Mesothelial cell of epicardium (in vitro differentiated cells): ENCODE measurements around the gene ANAPC16. TPM values are rescaled to one million over a fixed set of nuclear protein-coding genes. Genes with fewer than 3 reads are reported as not detected.

Source experiments
- DNase-seq, 2 experiments: peaks; one replicate each; pipeline ENCODE4 v3.0.0; 2021; ENCODE audit warnings: low spot score in 2 of 2; ENCODE audit not compliant: unreplicated experiment in 2 of 2
- H3K27ac Mint-ChIP-seq: 2 replicates; pipeline ENCODE4 v1.8.0; 2021; ENCODE audit warnings: mixed read lengths
- H3K27me3 Mint-ChIP-seq: 2 replicates; pipeline ENCODE4 v1.8.0; 2021; ENCODE audit warnings: low read depth, mixed read lengths
- H3K36me3 Mint-ChIP-seq: 2 replicates; pipeline ENCODE4 v1.8.0; 2021; ENCODE audit warnings: mixed read lengths
- H3K4me1 Mint-ChIP-seq: 2 replicates; pipeline ENCODE4 v1.8.0; 2021; ENCODE audit warnings: mixed read lengths
- H3K4me3 Mint-ChIP-seq: 2 replicates; pipeline ENCODE4 v1.8.0; 2021; ENCODE audit warnings: mild to moderate bottlenecking, moderate library complexity, mixed read lengths
- H3K9me3 Mint-ChIP-seq: 2 replicates; pipeline ENCODE4 v1.8.0; 2021; ENCODE audit warnings: mixed read lengths
- CTCF ChIP-seq: fragments of 200-600 bp; sonication (generic); IDR thresholded peaks from one replicate; pipeline ENCODE4 v1.5.0; 2021; ENCODE audit warnings: antibody characterized with exemption; ENCODE audit not compliant: unreplicated experiment
- total RNA-seq: library from RNA; stranded (reverse); gene quantifications from 3 replicates; pipeline ENCODE4 v1.2.1, GENCODE V29; 2021

ANAPC16 gene
- total RNA-seq, 1 donor from 2014 or later: 80.5 TPM

- Mint-ChIP-seq H3K4me1 (peaks cover 18% of the 10 kb centered on the region), H3K4me3 (no peak overlapping the region), H3K36me3 (peaks cover 24% of the 10 kb centered on the region), H3K27ac (peak overlapping the region; percentile 36), H3K27me3 (no peaks in the 10 kb centered on the region), H3K9me3 (no peaks in the 10 kb centered on the region)
- TF ChIP-seq CTCF: no peak
- DNase-seq: no peak
Measured at GRCh38 chr10:72177454-72177853, 38.4 kb upstream of the ANAPC16 start.

GRCh38 chr10:72184156-72184555, 31.7 kb upstream of the ANAPC16 start:
- peaks cover 6% of the 10 kb centered on the region for H3K4me1 Mint-ChIP-seq
- H3K4me3 Mint-ChIP-seq: no peak overlapping the region
- TF ChIP-seq CTCF: no peak
- H3K27ac Mint-ChIP-seq: no peak overlapping the region
- no peaks in the 10 kb centered on the region for H3K27me3 Mint-ChIP-seq
- H3K9me3 Mint-ChIP-seq: peaks cover 15% of the 10 kb centered on the region
- peaks cover 38% of the 10 kb centered on the region for H3K36me3 Mint-ChIP-seq
- no peak for DNase-seq

DNA sequence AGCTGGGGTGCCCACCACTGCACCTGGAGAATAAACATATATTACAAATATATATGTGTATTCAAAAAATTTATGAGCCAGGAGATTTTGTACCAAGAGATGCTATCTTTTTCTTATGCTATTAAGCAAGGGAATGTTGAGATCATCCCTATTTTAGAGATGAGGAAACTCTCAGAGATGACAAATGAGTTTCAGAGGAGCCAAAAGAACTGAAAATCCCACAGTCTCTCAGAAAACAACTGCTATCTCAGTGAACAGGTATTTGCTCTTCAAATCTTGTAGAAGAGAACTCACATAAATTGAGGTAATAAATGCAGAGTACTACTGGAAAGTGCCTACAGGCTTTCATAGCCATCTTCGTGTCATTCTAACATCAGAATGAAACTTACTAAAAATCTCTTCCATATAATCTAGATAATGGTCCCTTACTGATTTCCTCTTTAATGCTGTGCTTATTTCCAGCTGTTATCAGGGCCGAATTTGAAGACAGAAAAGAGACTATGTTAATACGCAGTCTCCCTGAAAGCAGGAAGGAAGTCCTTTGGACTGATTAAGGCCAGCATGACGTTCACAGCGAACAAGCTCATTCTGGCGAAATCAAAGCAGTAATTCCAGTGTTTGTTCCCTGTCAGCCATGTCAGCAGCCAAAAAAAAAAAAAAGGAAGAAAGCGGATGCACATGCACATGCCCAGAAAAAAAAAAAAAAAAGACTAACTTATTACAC, 29.4 kb upstream of the ANAPC16 start:
- H3K9me3 Mint-ChIP-seq: peaks cover 15% of the 10 kb centered on the region
- no peaks in the 10 kb centered on the region for H3K27me3 Mint-ChIP-seq
- DNase-seq: no peak
- peak overlapping the region; percentile 36 for H3K4me3 Mint-ChIP-seq
- H3K4me1 Mint-ChIP-seq: peaks cover 6% of the 10 kb centered on the region
- H3K27ac Mint-ChIP-seq: peak overlapping the region; percentile 92
- TF ChIP-seq CTCF: no peak
- H3K36me3 Mint-ChIP-seq: peaks cover 40% of the 10 kb centered on the region

DNA sequence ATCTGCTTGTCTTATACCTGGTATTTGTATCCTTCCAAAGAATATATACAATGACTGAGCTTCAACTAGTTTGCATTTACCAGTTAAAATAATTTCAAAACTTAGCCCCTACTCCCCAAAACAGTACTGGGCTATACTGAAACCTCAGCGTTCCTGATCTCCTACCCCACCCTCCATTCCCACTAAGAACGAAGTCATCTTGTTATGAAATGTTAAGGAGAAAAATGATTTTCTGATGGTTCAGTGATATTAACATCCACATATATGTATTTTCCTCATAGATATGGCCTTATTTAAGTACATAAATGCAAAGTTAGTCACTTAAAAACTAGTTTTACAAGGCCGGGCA, 28.9 kb upstream of the ANAPC16 start:
- Mint-ChIP-seq H3K4me3 (peak overlapping the region; percentile 36), H3K36me3 (peaks cover 38% of the 10 kb centered on the region), H3K9me3 (peaks cover 15% of the 10 kb centered on the region), H3K4me1 (peaks cover 6% of the 10 kb centered on the region), H3K27me3 (no peaks in the 10 kb centered on the region), H3K27ac (peak overlapping the region; percentile 92)
- DNase-seq: no peak
- TF ChIP-seq CTCF: no peak

DNA sequence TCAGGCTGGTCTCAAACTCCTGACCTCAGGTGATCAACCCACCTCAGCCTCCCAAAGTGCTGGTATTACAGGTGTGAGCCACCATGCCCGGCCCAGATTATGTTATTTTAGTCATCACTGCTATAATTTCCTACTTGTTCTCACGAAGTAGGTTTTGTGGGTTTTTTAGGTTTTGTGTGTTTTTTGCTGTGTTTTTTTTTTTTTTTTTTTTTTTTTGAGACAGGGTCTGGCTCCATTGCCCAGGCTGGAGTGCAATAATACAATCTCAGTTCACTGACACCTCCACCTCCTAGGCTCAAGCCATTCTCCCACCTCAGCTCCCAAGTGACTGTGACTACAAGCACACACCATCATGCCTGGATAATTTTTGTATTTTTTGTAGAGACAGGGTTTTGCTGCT, 20.9 kb upstream of the ANAPC16 start:
- Mint-ChIP-seq H3K27ac (no peak overlapping the region), H3K9me3 (no peaks in the 10 kb centered on the region), H3K36me3 (peaks cover 25% of the 10 kb centered on the region), H3K27me3 (no peaks in the 10 kb centered on the region), H3K4me1 (no peaks in the 10 kb centered on the region), H3K4me3 (no peak overlapping the region)
- no peak for TF ChIP-seq CTCF
- DNase-seq: no peak

DNA sequence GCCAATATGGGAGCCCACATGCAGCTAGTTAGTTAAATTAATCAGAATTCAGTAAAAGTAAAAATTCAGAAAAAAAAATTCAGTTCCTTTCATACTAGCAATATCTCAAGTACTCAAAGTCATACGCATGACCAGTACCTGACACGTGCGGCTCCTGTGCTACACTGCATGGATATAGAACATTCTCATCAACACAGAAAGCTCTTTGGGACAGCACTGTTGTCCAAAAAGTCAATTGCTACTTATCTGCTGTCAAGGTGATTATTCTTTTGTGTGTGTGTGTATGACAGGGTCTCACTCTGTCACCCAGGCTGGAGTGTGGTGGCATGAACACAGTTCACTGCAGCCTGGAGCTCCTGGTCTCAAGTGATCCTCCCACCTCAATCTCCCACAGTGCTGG, 14.9 kb upstream of the ANAPC16 start:
- Mint-ChIP-seq H3K4me3 (no peak overlapping the region), H3K27ac (no peak overlapping the region), H3K27me3 (no peaks in the 10 kb centered on the region), H3K9me3 (no peaks in the 10 kb centered on the region), H3K4me1 (no peaks in the 10 kb centered on the region), H3K36me3 (peaks cover 20% of the 10 kb centered on the region)
- DNase-seq: no peak
- TF ChIP-seq CTCF: no peak
